ENCODE measurements around the gene ALG2. TPM values are rescaled to one million over a fixed set of nuclear protein-coding genes. Genes with fewer than 3 reads are reported as not detected.

Gene ALG2
- total RNA-seq, 4 donors from 2014 or later, result 7.9 to 38.4 (median 22.3) TPM

- in situ Hi-C loops (cut with MboI; ENCODE audit: low pct_ligation_motif_present in 1 of 4, low pct_unique_long_range_greater_than_20kb in 1 of 4, low sequenced_read_pairs in 3 of 4) (no loop called here), intact Hi-C loops (cut with DNase I; ENCODE audit: low total_unique reads) (no loop called here)
- 78 to 80% methylated on average over 4 to 10 of the region's 10 CpGs for WGBS, 2 donors (ENCODE audit: low coverage in 1 of 2)
- Histone ChIP-seq H3K36me3 (no peaks in the 10 kb centered on the region), H3K27me3 (no peaks in the 10 kb centered on the region), H3K4me3 (no peak overlapping the region), H3K27ac (no peak overlapping the region), H3K9me3 (no peaks in the 10 kb centered on the region), H3K4me1 (peaks cover 0 to 6% (median 3%) of the 10 kb centered on the region in 4 donors)
- TF ChIP-seq POLR2AphosphoS5 (IDR thresholded peaks at IDR 0.05) (no peak), EP300 (IDR thresholded peaks at IDR 0.05; ENCODE audit: low read depth) (no peak), POLR2A (IDR thresholded peaks at IDR 0.05) (no peak)
- TF ChIP-seq, protein P1, sequence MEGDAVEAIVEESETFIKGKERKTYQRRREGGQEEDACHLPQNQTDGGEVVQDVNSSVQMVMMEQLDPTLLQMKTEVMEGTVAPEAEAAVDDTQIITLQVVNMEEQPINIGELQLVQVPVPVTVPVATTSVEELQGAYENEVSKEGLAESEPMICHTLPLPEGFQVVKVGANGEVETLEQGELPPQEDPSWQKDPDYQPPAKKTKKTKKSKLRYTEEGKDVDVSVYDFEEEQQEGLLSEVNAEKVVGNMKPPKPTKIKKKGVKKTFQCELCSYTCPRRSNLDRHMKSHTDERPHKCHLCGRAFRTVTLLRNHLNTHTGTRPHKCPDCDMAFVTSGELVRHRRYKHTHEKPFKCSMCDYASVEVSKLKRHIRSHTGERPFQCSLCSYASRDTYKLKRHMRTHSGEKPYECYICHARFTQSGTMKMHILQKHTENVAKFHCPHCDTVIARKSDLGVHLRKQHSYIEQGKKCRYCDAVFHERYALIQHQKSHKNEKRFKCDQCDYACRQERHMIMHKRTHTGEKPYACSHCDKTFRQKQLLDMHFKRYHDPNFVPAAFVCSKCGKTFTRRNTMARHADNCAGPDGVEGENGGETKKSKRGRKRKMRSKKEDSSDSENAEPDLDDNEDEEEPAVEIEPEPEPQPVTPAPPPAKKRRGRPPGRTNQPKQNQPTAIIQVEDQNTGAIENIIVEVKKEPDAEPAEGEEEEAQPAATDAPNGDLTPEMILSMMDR (IDR thresholded peaks at IDR 0.05), result no peak
- no peak for DNase-seq
Measured at GRCh38 chr9:99172124-99173091, 49.3 kb downstream of the ALG2 start.

DNA sequence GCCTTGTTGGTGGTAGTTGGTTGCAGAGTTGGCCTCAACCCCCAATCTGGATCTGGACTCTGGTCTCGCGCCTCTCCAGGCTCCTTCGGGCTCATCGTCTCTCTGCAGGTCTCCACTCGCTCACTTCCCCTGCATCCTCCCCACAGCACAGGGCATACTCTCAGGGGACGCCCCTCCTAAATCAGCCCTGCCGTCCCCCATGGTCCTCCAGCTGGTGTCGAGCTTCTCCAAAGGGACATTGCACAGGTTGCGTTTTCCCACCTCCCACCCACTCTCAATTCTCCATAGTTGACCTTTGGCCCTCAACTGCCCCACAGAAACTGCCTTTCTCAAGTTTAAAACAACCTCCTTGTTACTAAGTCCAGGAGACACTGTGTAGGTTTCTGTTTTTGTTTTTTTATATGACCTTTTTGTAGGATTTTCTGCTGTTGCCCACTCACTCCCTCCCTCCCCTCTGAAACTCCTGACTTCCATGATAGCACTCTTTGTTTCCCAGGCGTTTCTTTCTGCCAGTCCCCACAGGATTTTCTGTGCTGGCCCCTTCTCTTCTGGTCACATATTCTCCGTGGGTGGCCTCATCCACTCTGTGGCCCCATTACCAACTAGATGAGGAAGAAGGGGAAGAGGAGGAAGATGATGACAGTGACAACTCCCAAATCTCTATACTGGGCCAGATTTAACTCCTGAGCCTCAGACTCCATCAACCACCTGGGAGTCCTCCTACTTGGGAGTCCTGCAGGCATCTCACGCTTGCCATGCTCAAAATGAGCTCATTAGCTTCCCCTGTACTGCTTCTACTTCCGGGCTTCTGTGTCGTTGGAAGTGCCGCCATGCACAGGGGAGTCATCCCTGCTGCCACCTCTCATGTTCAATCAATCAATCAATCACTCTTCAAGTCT, 50.3 kb downstream of the ALG2 start:
- no peaks in the 10 kb centered on the region for H3K27me3 ChIP-seq
- 80 to 89% methylated on average over 5 to 15 of the region's 15 CpGs for WGBS, 2 donors (ENCODE audit: low coverage in 1 of 2)
- no peak for DNase-seq
- intact Hi-C loops (cut with DNase I; ENCODE audit: low total_unique reads) (no loop called here), in situ Hi-C loops (cut with MboI; ENCODE audit: low pct_ligation_motif_present in 1 of 4, low pct_unique_long_range_greater_than_20kb in 1 of 4, low sequenced_read_pairs in 3 of 4) (no loop called here)
- H3K36me3 ChIP-seq, result no peaks in the 10 kb centered on the region
- H3K27ac ChIP-seq, result no peak overlapping the region
- H3K4me1 ChIP-seq, result peaks cover 0 to 6% (median 3%) of the 10 kb centered on the region in 4 donors
- H3K4me3 ChIP-seq, result no peak overlapping the region
- TF ChIP-seq POLR2A (IDR thresholded peaks at IDR 0.05) (no peak), EP300 (IDR thresholded peaks at IDR 0.05; ENCODE audit: low read depth) (no peak), POLR2AphosphoS5 (IDR thresholded peaks at IDR 0.05) (no peak)
- TF ChIP-seq, protein P1 (IDR thresholded peaks at IDR 0.05), result no peak
- no peaks in the 10 kb centered on the region for H3K9me3 ChIP-seq

DNA sequence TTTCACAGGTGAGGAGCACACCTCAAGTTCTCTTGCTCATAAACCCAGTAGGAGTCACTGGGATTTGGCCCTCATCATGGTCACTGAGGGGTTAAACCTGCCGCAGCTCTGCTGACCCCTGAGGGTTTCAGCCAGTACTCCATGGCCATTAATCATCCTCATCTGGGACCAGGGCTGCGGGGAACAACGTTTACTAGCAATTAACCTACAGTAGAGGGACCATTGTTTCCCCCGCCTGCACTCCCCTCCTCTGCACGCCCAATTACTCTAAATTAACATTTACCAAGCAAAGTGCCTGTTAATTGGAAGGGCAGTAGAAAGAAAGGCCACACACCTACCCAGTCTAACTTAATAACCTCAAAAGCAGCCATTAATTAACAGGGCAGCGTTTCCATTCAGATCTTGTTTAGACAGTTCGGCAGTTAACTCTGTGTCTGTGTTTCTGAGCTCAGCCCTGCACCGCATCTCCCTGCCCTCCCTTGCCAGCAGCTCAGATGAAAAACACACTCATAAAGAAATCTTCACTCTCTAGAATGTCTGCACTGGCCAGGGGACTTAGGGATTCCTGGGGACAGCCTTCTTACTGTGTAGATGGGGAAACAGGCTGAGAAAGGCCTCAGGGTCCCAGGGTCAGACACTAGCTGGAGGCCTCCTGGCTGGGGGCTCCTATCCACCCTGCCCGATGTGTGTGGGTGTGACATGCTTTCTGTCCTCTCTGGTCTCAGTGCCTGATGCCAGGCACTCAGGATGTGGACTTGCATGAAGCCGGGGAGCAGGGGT, 51.6 kb downstream of the ALG2 start:
- H3K4me3 ChIP-seq, result no peak overlapping the region
- no peaks in the 10 kb centered on the region for H3K9me3 ChIP-seq
- H3K4me1 ChIP-seq, result peaks cover 0 to 6% (median 3%) of the 10 kb centered on the region in 4 donors
- 53 to 60% methylated on average over 3 to 10 of the region's 10 CpGs for WGBS, 2 donors (ENCODE audit: low coverage in 1 of 2)
- DNase-seq, result no peak
- no peak overlapping the region for H3K27ac ChIP-seq
- in situ Hi-C loops (cut with MboI; ENCODE audit: low pct_ligation_motif_present in 1 of 4, low pct_unique_long_range_greater_than_20kb in 1 of 4, low sequenced_read_pairs in 3 of 4) (no loop called here), intact Hi-C loops (cut with DNase I; ENCODE audit: low total_unique reads) (no loop called here)
- no peaks in the 10 kb centered on the region for H3K36me3 ChIP-seq
- TF ChIP-seq EP300 (IDR thresholded peaks at IDR 0.05; ENCODE audit: low read depth) (no peak), POLR2AphosphoS5 (IDR thresholded peaks at IDR 0.05) (no peak), POLR2A (IDR thresholded peaks at IDR 0.05) (no peak)
- TF ChIP-seq, protein P1 (IDR thresholded peaks at IDR 0.05), result no peak
- H3K27me3 ChIP-seq, result no peaks in the 10 kb centered on the region
